Astrocyte of the spinal cord (primary cell): ENCODE results near the gene IFNG-AS1.

ENCODE experiments used
- DNase-seq: peaks from one replicate; pipeline ENCODE4 v3.0.0; 2011; ENCODE audit warnings: low read depth, low spot score
- H3K4me3 ChIP-seq: 2 replicates; pipeline ENCODE4 v1.5.1; 2011; ENCODE audit warnings: low read depth, mild to moderate bottlenecking, low read length, moderate library complexity
- in situ Hi-C: cut with HindIII; loops from 2 replicates; pipeline ENCODE4 v1.10.0; 2017; ENCODE audit warnings: low sequenced_read_pairs
- TF ChIP-seq, protein P1 (sequence below): IDR thresholded peaks from 2 replicates; pipeline ENCODE4 v1.5.1; 2012; ENCODE audit warnings: low read depth, mild to moderate bottlenecking, low read length, inconsistent platforms

Gene IFNG-AS1

DNA sequence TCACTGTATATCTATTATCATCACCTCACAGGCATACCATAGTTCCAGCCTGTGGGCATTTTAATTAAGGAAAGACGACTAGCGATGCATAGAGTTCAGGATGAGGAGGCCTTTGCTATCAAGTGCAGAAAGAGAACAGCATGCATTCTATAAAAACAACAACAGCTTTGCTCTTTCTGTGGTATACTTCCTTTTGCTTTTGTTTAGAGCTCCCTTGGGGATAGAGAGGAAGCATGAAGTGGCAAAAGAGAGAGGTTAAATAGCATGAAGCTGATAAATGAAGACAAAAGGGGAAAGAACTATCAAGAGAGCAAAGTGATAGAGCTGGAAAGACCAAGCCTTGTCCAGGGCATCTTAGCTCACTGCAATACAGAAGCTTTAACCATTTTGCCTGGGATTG is 23.5 kb downstream of the IFNG-AS1 start:
- in situ Hi-C loops, result no loop called here

DNA sequence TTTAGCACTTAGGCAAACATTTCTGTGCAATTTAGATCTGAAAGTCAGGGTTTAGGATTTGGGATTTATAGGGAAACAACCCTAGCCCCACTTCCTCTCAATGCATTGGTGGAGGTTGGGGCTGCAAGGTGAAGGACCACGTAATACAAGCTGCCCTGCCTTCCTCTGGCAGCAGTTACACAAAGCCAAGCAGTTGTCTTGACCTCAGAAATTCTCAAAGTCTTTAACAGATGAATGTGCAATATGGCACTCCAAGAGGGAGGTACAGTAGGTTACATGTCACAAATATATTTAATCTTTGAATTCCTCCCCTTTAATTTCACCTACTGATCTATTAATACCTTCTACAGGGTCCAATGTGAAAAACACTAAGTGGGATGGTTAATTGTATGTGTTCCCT is 23.9 kb downstream of the IFNG-AS1 start:
- TF ChIP-seq, protein P1, sequence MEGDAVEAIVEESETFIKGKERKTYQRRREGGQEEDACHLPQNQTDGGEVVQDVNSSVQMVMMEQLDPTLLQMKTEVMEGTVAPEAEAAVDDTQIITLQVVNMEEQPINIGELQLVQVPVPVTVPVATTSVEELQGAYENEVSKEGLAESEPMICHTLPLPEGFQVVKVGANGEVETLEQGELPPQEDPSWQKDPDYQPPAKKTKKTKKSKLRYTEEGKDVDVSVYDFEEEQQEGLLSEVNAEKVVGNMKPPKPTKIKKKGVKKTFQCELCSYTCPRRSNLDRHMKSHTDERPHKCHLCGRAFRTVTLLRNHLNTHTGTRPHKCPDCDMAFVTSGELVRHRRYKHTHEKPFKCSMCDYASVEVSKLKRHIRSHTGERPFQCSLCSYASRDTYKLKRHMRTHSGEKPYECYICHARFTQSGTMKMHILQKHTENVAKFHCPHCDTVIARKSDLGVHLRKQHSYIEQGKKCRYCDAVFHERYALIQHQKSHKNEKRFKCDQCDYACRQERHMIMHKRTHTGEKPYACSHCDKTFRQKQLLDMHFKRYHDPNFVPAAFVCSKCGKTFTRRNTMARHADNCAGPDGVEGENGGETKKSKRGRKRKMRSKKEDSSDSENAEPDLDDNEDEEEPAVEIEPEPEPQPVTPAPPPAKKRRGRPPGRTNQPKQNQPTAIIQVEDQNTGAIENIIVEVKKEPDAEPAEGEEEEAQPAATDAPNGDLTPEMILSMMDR, result no peak
- no peak for DNase-seq
- in situ Hi-C loops, result no loop called here
- H3K4me3 ChIP-seq, result no peak overlapping the region

More for the DNA sequence above, 23.5 kb downstream of the IFNG-AS1 start:
- TF ChIP-seq, protein P1, result no peak
- no peak for DNase-seq
- no peak overlapping the region for H3K4me3 ChIP-seq

DNA sequence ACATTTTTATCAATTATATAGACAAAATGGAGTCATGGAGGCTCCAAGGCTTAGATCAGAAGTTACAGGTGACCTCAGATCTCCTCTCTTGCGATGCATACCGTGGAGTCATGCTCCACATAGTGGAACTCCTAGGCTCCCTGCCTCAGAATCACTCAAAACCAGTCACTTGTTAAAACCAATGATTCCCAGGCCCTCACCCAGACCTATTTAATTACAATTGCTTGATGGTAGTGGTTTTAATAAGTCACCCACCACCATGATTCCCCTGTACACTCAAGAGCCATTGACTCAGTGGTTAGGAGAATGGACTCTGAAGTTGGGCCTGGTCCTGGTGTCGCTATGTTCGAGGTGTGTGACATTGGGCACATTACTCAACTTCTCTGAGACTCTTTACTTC is 26.9 kb downstream of the IFNG-AS1 start:
- in situ Hi-C loops, result no loop called here
- TF ChIP-seq, protein P1, result no peak
- no peak for DNase-seq

DNA sequence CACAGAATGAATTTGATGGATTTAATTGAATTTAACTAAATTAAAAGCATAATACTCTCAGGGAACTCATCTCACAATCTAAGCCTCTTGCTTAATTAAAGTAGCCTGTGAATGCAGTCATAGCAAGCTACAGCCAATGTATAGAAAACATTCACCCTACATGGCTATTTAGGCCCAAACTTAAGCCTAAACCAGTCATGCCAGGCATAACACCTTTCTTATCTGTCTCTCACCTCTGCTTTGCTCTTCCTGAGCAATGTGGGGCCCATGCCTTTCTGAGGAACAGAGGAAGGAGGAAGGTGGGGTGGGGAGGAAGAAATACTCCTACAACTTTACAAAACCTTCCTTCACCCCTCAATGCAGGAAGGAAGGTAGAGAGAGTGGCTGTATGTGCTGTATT is 29.1 kb downstream of the IFNG-AS1 start:
- DNase-seq, result no peak
- TF ChIP-seq, protein P1, result no peak
- no peak overlapping the region for H3K4me3 ChIP-seq
- in situ Hi-C loops, result no loop called here

More for the DNA sequence above, 26.9 kb downstream of the IFNG-AS1 start:
- no peak overlapping the region for H3K4me3 ChIP-seq

DNA sequence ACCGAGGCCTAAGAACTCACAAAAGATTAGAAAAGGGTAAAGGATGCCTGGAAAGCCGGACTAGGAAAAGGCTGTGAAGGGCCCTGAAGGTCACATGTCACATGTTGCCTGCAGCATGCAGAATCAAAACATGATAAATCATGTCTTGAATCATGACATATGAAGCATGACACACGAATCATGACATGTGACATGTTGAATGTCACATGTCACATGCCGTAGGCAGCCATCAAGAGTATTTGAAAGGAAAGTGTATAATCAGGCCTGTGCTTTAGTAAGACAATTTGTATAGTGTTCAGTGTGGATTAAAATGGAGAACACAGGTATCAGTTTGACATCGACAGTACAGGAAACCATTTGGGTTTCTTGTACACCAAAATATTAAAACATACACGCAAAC is 30.8 kb downstream of the IFNG-AS1 start:
- H3K4me3 ChIP-seq, result no peak overlapping the region
- in situ Hi-C loops, result no loop called here
- DNase-seq, result no peak
- TF ChIP-seq, protein P1, result no peak

DNA sequence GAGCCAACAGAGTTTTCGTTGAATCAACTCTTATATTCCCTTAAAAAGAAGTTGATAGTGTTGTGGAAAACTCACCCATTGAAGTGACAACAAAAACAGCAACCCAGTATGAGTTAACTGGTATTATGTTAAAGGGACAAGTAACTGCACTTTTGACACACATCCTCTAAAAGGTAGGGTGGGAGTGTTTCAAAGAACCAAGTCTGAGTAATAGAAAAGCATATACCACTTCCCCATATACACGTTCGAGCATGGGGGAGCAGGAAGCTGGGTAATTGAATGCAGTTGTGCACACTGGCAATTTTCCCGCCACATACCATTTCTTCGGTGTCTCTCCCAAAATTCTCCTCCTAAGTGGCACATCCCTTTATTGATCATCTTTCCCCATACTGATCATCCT is 31.5 kb downstream of the IFNG-AS1 start:
- TF ChIP-seq, protein P1, result no peak
- in situ Hi-C loops, result no loop called here
- no peak overlapping the region for H3K4me3 ChIP-seq
- no peak for DNase-seq

DNA sequence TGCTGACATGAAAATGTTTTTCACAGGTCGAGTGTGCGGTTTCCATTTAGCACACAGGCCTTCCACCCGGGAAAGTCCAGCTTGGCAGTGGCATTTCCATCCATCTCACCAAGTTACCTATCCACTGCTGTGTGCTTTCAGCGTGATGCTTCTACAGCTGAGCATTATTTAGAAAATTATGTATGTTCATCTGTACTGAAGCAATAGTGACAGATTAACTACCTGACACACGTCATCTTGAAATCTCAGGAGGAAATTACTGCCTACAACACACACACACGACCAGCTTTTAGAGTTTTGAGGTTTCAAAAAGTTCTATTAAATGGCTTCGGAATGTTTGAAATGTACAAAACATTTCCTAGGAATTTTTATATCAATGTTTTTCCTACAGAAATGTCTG is 39.4 kb downstream of the IFNG-AS1 start:
- TF ChIP-seq, protein P1, result no peak
- in situ Hi-C loops, result no loop called here
- no peak overlapping the region for H3K4me3 ChIP-seq
- DNase-seq, result no peak
